HepG2 (cell line): ENCODE measurements around the gene CCL4. TPM values are rescaled to one million over a fixed set of nuclear protein-coding genes. Genes with fewer than 3 reads are reported as not detected.

Experiments
- polyA plus RNA-seq, 8 experiments: library from polyadenylated mRNA; depleted of rRNA in 3 of 8; stranded (reverse) in 7 of 8; unstranded in 1 of 8; fragments of >200 nt; fragmentation: Illumina TruSeq in 4 of 8; extraction: Trizol in 4 of 8; gene quantifications; 2 replicates each; pipeline versions ENCODE4 v1.2.1 to v1.2.3, GENCODE V29; 2011 to 2016; ENCODE audit warnings: low read depth in 4 of 8, missing spikeins in 1 of 8, mixed read lengths in 1 of 8; ENCODE audit not compliant: insufficient read depth in 1 of 8
- small RNA-seq, 3 experiments: library from RNA; depleted of rRNA; stranded (forward); fragments of <200 nt; gene quantifications; one replicate each; pipeline ENCODE3, GENCODE V24; 2012; ENCODE audit warnings: low read depth in 2 of 3, low replicate concordance in 1 of 3; ENCODE audit not compliant: insufficient read length in 3 of 3, insufficient read depth in 2 of 3
- total RNA-seq, 5 experiments: library from RNA; depleted of rRNA; stranded (reverse); fragments of >200 nt; fragmentation: Illumina TruSeq; extraction: Trizol; gene quantifications; 2 replicates each; pipeline ENCODE4 v1.2.3, GENCODE V29; 2016; ENCODE audit warnings: low read depth in 1 of 5

The CCL4 gene
- total and polyA plus RNA-seq, 2 of the 13 experiments (the other 11 are each of a cell fraction or from before 2014, with no cell fraction given) = not detected

Small RNA genes lying within 50 kb of the gene (small RNA-seq; reads per million reads assigned to genes)
- 0 reads per million in 3 experiments for gene RN7SL301P

Other genes with a start within 250 kb of the CCL4 start
- not detected in 2 replicates for gene HEATR9, start 234.9 kb upstream of the CCL4 start, total RNA-seq (2016; rRNA removed; fragmentation: Illumina TruSeq; extraction: Trizol)
- not detected in 2 replicates for gene HEATR9, start 234.9 kb upstream of the CCL4 start, polyA plus RNA-seq (2011; rRNA removed)
- 0.13 TPM in 1 of 2 replicates, not detected in the other for gene CCL5, start 223.5 kb upstream of the CCL4 start, total RNA-seq (2016; rRNA removed; fragmentation: Illumina TruSeq; extraction: Trizol)
- gene CCL5, start 223.5 kb upstream of the CCL4 start, polyA plus RNA-seq (2011; rRNA removed) = 0.25 and 0.29 TPM in 2 replicates
- gene RDM1, start 173.1 kb upstream of the CCL4 start, total RNA-seq (2016; rRNA removed; fragmentation: Illumina TruSeq; extraction: Trizol) = 0.40 TPM in 1 of 2 replicates, not detected in the other
- gene RDM1, start 173.1 kb upstream of the CCL4 start, polyA plus RNA-seq (2011; rRNA removed) = 0.14 and 0.28 TPM in 2 replicates
- gene LYZL6, start 160.1 kb upstream of the CCL4 start, total RNA-seq (2016; rRNA removed; fragmentation: Illumina TruSeq; extraction: Trizol) = not detected in 2 replicates
- gene LYZL6, start 160.1 kb upstream of the CCL4 start, polyA plus RNA-seq (2011; rRNA removed) = not detected in 2 replicates
- 0.51 and 2.0 TPM in 2 replicates for gene CCL16, start 122.3 kb upstream of the CCL4 start, total RNA-seq (2016; rRNA removed; fragmentation: Illumina TruSeq; extraction: Trizol)
- 14.7 and 17.7 TPM in 2 replicates for gene CCL16, start 122.3 kb upstream of the CCL4 start, polyA plus RNA-seq (2011; rRNA removed)
- 1.1 and 1.3 TPM in 2 replicates for gene CCL14, start 117.1 kb upstream of the CCL4 start, total RNA-seq (2016; rRNA removed; fragmentation: Illumina TruSeq; extraction: Trizol)
- gene CCL14, start 117.1 kb upstream of the CCL4 start, polyA plus RNA-seq (2011; rRNA removed) = 0.86 and 1.7 TPM in 2 replicates
- 23.2 and 29.2 TPM in 2 replicates for gene CCL15, start 102.3 kb upstream of the CCL4 start, total RNA-seq (2016; rRNA removed; fragmentation: Illumina TruSeq; extraction: Trizol)
- 37.4 and 45.9 TPM in 2 replicates for gene CCL15, start 102.3 kb upstream of the CCL4 start, polyA plus RNA-seq (2011; rRNA removed)
- gene CCL23, start 85.9 kb upstream of the CCL4 start, total RNA-seq (2016; rRNA removed; fragmentation: Illumina TruSeq; extraction: Trizol) = not detected in 2 replicates
- gene CCL23, start 85.9 kb upstream of the CCL4 start, polyA plus RNA-seq (2011; rRNA removed) = not detected in 2 replicates
- not detected in 2 replicates for gene CCL18, start 39.6 kb upstream of the CCL4 start, total RNA-seq (2016; rRNA removed; fragmentation: Illumina TruSeq; extraction: Trizol)
- gene CCL18, start 39.6 kb upstream of the CCL4 start, polyA plus RNA-seq (2011; rRNA removed) = not detected in 2 replicates
- not detected in 2 replicates for gene CCL3, start 13.7 kb upstream of the CCL4 start, total RNA-seq (2016; rRNA removed; fragmentation: Illumina TruSeq; extraction: Trizol)
- gene CCL3, start 13.7 kb upstream of the CCL4 start, polyA plus RNA-seq (2011; rRNA removed) = not detected in 2 replicates
- gene TBC1D3B, start 72.8 kb downstream of the CCL4 start, total RNA-seq (2016; rRNA removed; fragmentation: Illumina TruSeq; extraction: Trizol) = 1.8 TPM in 1 of 2 replicates, not detected in the other
- 1.1 and 2.1 TPM in 2 replicates for gene TBC1D3B, start 72.8 kb downstream of the CCL4 start, polyA plus RNA-seq (2011; rRNA removed)
- gene CCL3L1, start 92.9 kb downstream of the CCL4 start, total RNA-seq (2016; rRNA removed; fragmentation: Illumina TruSeq; extraction: Trizol) = not detected in 2 replicates
- not detected in 2 replicates for gene CCL3L1, start 92.9 kb downstream of the CCL4 start, polyA plus RNA-seq (2011; rRNA removed)
- not detected in 2 replicates for gene CCL4L2, start 107.2 kb downstream of the CCL4 start, total RNA-seq (2016; rRNA removed; fragmentation: Illumina TruSeq; extraction: Trizol)
- gene CCL4L2, start 107.2 kb downstream of the CCL4 start, polyA plus RNA-seq (2011; rRNA removed) = not detected in 2 replicates
- gene TBC1D3I, start 160.7 kb downstream of the CCL4 start, total RNA-seq (2016; rRNA removed; fragmentation: Illumina TruSeq; extraction: Trizol) = 0.15 TPM in 1 of 2 replicates, not detected in the other
- 0.30 and 0.53 TPM in 2 replicates for gene TBC1D3I, start 160.7 kb downstream of the CCL4 start, polyA plus RNA-seq (2011; rRNA removed)
- gene TBC1D3G, start 220.1 kb downstream of the CCL4 start, total RNA-seq (2016; rRNA removed; fragmentation: Illumina TruSeq; extraction: Trizol) = not detected in 2 replicates
- not detected in 2 replicates for gene TBC1D3G, start 220.1 kb downstream of the CCL4 start, polyA plus RNA-seq (2011; rRNA removed)